GM19395 (cell line): Measurements from ENCODE around the gene GOLGA6L2.

Experiments used
- ATAC-seq: cut with Tn5 transposase; IDR thresholded peaks from one replicate; pipeline ENCODE4 v1.9.1; 2021; ENCODE audit warnings: mild to moderate bottlenecking, moderate library complexity; ENCODE audit not compliant: unreplicated experiment

The GOLGA6L2 gene

DNA sequence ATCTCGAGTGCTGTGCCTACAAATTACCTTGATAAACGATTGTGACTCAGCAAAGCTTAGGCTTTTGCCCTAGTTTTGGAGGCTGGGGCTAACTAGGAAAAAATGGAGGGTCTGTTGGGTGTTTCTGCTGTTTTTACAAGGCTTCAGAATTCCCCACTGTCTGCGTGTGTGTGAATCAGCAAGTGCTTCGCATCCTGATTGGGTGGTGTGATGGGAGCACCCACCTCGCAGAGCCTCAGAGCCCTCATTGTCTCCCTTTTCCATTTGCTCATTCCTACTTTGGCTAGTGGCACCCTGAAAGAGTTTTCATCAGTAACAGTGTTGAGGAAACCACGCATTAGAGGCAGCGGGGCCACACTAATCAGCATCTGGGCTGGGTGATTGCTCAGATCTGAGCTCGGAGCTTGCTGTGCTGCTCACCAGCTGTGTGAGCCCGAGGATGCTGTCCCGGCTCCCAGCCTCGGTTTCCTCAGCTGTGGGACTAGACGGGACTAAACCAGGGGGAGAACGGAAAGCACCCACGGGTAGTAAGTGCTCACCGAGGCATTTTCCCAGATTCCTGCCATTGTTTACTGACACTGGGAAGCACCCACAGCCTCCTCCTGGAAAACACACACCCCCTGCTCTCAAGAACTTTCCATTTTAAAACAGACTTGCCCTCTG, 51.9 kb downstream of the GOLGA6L2 start:
- no peak for ATAC-seq
